Astrocyte of the spinal cord (primary cell): ENCODE measurements around the gene TRDMT1.

ENCODE experiments used
- DNase-seq: peaks from one replicate; pipeline ENCODE4 v3.0.0; 2011; ENCODE audit warnings: low read depth, low spot score
- H3K4me3 ChIP-seq: 2 replicates; pipeline ENCODE4 v1.5.1; 2011; ENCODE audit warnings: low read depth, mild to moderate bottlenecking, low read length, moderate library complexity
- CTCF ChIP-seq: IDR thresholded peaks from 2 replicates; pipeline ENCODE4 v1.5.1; 2012; ENCODE audit warnings: low read depth, mild to moderate bottlenecking, low read length, inconsistent platforms
- in situ Hi-C: cut with HindIII; loops from 2 replicates; pipeline ENCODE4 v1.10.0; 2017; ENCODE audit warnings: low sequenced_read_pairs

TRDMT1 gene

DNA sequence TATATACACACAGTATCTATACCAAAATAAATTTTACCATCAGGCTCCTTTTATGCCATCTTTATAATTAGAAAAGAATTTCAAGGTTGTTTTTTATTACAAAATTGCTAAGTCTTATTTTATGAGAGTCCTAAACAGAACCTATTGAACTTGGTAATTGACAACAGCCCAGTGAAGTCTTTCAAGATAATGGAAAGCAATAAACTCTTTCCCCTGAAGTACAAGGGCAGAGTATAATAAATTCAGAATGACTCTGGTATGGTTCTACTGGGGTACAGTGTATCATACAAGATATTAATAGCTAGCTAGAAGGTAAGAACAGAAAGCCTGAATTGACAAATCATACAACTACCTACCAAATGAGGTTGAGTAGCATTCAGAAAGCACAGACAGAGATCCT lies 45.6 kb downstream of the TRDMT1 start:
- no peak for DNase-seq
- TF ChIP-seq CTCF, result no peak
- no peak overlapping the region for H3K4me3 ChIP-seq
- in situ Hi-C loops, result no loop called here

GRCh38 chr10:17154116-17154515 lies 47.4 kb downstream of the TRDMT1 start:
- H3K4me3 ChIP-seq, result no peak overlapping the region
- DNase-seq, result no peak
- no peak for TF ChIP-seq CTCF
- in situ Hi-C loops, result no loop called here

- no peak for TF ChIP-seq CTCF
- H3K4me3 ChIP-seq, result no peak overlapping the region
- no peak for DNase-seq
- in situ Hi-C loops, result no loop called here
Measured at GRCh38 chr10:17153321-17153720, 48.2 kb downstream of the TRDMT1 start.

- no peak for DNase-seq
- no peak for TF ChIP-seq CTCF
- in situ Hi-C loops, result no loop called here
- no peak overlapping the region for H3K4me3 ChIP-seq
Measured at GRCh38 chr10:17151716-17152115, 49.8 kb downstream of the TRDMT1 start.

DNA sequence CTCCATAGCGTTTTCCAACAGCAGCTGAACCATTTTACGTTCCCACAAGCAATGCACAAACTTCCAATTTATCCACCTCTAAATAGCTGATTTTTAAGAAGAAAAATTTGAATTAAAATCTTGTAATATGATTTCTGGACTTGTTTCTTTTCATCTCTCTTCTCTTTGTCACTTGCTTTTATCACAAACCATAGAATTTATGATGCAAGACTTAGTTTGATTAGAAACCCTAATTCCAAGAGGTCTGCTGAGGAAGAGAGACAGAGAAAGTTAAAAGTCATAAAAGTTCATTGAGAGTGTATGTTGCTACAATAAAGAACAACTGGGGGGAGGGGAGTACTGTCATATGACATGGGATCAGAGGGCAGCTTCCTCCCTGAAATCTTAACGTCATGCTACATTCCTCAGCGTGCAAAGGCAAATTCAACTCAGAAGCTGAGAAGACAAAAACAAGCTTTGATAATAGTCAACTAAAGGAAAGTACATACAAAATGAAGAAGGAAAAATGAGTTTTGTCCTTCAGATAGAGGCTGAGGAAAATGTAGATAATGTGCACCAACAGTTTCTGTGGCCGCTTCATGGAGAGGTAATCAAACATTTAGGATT lies 53.5 kb downstream of the TRDMT1 start:
- TF ChIP-seq CTCF, result no peak
- no peak overlapping the region for H3K4me3 ChIP-seq
- peak; percentile 48 for DNase-seq
- in situ Hi-C loops, result no loop called here

GRCh38 chr10:17146892-17147291 lies 54.6 kb downstream of the TRDMT1 start:
- in situ Hi-C loops, result no loop called here
- no peak for TF ChIP-seq CTCF
- H3K4me3 ChIP-seq, result no peak overlapping the region
- DNase-seq, result no peak

- in situ Hi-C loops, result no loop called here
- DNase-seq, result no peak
- H3K4me3 ChIP-seq, result no peak overlapping the region
- no peak for TF ChIP-seq CTCF
Measured at GRCh38 chr10:17145239-17145638, 56.2 kb downstream of the TRDMT1 start.
